Measurements from ENCODE around the gene SAC3D1. TPM values are rescaled to one million over a fixed set of nuclear protein-coding genes. Genes with fewer than 3 reads are reported as not detected.
"Not testable (repeated sequence)": the region's sequence is repeated elsewhere in the genome, so short reads cannot be mapped to it uniquely, and the experiment has no call there.

Gene SAC3D1
- total RNA-seq, 1 experiment from 2014 or later, result 33.9 TPM

DNA sequence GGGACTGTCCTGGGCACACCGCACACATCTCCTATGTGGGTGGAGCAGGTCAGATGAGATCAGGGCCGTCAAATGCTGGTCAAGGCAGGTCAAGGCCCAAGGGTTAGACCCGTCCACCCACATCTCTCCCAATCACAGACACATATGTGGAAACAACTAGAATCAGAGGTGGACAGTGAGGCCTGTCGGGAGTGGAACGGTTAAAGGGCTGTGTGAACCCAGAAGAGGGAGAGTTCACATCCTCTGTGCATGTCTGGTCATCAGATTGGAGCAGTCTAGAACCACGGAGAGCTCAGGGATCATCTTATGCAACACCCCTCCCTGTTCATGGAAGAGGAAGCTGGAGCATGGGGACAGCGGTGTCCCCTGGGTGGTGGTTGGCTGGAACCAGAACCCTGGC lies 21.2 kb upstream of the SAC3D1 start:
- ChIA-PET CTCF (no interaction called here), POLR2A (ENCODE audit: unreplicated experiment) (no interaction called here)
- Histone ChIP-seq H3K36me3 (ENCODE audit: low read depth) (no peaks in the 10 kb centered on the region), H3K4me2 (no peak overlapping the region), H3K27me3 (ENCODE audit: insufficient read depth, low read depth) (no peaks in the 10 kb centered on the region), H3K27ac (no peak overlapping the region), H3K4me1 (replicated peaks; ENCODE audit: insufficient read depth) (peaks cover 7% of the 10 kb centered on the region), H3K79me2 (ENCODE audit: low read depth) (peaks cover 13% of the 10 kb centered on the region), H4K20me1 (ENCODE audit: insufficient read depth) (no peaks in the 10 kb centered on the region), H3K9me3 (ENCODE audit: insufficient read depth, low read depth) (no peaks in the 10 kb centered on the region), H3K9me2 (ENCODE audit: insufficient read depth) (no peaks in the 10 kb centered on the region), H3K4me3 (no peak overlapping the region), H3F3A (ENCODE audit: insufficient read depth, low read depth) (0 out of 2 replicates have a peak, but pooled peaks cover under 1% of the 10 kb centered on the region), H2AFZ (no peak overlapping the region)
- TF ChIP-seq, protein P1, sequence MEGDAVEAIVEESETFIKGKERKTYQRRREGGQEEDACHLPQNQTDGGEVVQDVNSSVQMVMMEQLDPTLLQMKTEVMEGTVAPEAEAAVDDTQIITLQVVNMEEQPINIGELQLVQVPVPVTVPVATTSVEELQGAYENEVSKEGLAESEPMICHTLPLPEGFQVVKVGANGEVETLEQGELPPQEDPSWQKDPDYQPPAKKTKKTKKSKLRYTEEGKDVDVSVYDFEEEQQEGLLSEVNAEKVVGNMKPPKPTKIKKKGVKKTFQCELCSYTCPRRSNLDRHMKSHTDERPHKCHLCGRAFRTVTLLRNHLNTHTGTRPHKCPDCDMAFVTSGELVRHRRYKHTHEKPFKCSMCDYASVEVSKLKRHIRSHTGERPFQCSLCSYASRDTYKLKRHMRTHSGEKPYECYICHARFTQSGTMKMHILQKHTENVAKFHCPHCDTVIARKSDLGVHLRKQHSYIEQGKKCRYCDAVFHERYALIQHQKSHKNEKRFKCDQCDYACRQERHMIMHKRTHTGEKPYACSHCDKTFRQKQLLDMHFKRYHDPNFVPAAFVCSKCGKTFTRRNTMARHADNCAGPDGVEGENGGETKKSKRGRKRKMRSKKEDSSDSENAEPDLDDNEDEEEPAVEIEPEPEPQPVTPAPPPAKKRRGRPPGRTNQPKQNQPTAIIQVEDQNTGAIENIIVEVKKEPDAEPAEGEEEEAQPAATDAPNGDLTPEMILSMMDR (conservative IDR thresholded peaks at IDR 0.05), result no peak
- TF ChIP-seq EZH2 (IDR thresholded peaks at IDR 0.05; ENCODE audit: low read depth), result no peak
- DNase-seq, result no peak
- intact Hi-C loops (cut with micrococcal nuclease; ENCODE audit: unreplicated experiment), result loop anchor here (10.0 kb wide), 1 partner anchor 245 kb away; the partner anchor contains the start of gene SF1
- BruUV-seq (replicated peaks), result no TSS peak

DNA sequence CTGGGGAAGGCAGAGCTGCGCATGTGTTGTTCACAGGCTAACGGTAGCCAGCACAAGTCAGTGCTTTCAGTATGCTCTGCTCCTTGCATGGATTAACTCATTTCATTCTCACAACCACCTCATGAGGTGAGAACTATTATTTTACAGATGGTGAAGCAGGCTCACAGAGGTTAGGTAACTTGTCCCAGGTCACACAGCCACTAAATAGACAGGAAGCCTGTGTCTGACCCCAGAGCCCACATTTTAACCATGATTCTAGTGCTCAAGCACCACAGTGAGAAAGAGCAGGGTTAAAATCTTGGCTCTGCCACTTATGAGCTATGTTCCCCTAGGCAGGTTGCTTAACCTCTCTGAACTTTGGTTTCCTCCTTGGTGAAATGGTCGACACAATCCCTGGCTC lies 20.0 kb upstream of the SAC3D1 start:
- ChIA-PET CTCF (no interaction called here), POLR2A (ENCODE audit: unreplicated experiment) (no interaction called here)
- no peak for TF ChIP-seq EZH2 (IDR thresholded peaks at IDR 0.05; ENCODE audit: low read depth)
- TF ChIP-seq, protein P1 (conservative IDR thresholded peaks at IDR 0.05), result no peak
- Histone ChIP-seq H3K36me3 (ENCODE audit: low read depth) (no peaks in the 10 kb centered on the region), H3K27me3 (ENCODE audit: insufficient read depth, low read depth) (no peaks in the 10 kb centered on the region), H4K20me1 (ENCODE audit: insufficient read depth) (no peaks in the 10 kb centered on the region), H3F3A (ENCODE audit: insufficient read depth, low read depth) (no peaks in the 10 kb centered on the region; the same call in 1 of the 2 replicates), H3K9me3 (ENCODE audit: insufficient read depth, low read depth) (no peaks in the 10 kb centered on the region), H3K79me2 (ENCODE audit: low read depth) (peaks cover 2% of the 10 kb centered on the region; the same call in 1 of the 2 replicates), H2AFZ (no peak overlapping the region), H3K9me2 (ENCODE audit: insufficient read depth) (no peaks in the 10 kb centered on the region), H3K4me3 (no peak overlapping the region), H3K4me1 (replicated peaks; ENCODE audit: insufficient read depth) (no peaks in the 10 kb centered on the region), H3K4me2 (no peak overlapping the region), H3K27ac (no peak overlapping the region)
- intact Hi-C loops (cut with micrococcal nuclease; ENCODE audit: unreplicated experiment), result no loop called here
- BruUV-seq (replicated peaks), result no TSS peak
- no peak for DNase-seq

DNA sequence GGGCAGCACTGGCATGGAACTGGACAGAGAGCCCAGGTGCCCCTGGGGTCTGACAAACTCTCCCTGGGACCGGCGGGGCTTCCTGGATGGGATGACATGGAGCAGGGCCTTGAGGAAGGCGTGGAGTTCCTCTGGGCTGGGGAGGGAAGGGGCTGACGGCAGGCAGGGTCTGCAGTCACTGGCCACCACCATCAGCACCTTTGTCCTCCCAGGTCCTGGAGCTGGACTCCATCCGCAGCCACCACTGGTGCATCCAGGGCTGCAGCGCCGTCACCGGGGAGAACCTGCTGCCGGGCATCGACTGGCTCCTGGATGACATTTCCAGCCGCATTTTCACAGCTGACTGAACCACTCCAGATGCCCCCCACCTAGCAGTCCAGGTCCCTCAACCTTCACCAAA lies 19.5 kb upstream of the SAC3D1 start:
- intact Hi-C loops (cut with micrococcal nuclease; ENCODE audit: unreplicated experiment), result no loop called here
- no peak for DNase-seq
- POLR2A ChIA-PET (ENCODE audit: unreplicated experiment), result no interaction called here
- no TSS peak for BruUV-seq (replicated peaks)
- Histone ChIP-seq H3K4me2 (no peak overlapping the region), H3K4me3 (no peak overlapping the region), H3K4me1 (replicated peaks; ENCODE audit: insufficient read depth) (no peaks in the 10 kb centered on the region), H3K27ac (no peak overlapping the region), H3K79me2 (ENCODE audit: low read depth) (no peaks in the 10 kb centered on the region), H3K9me2 (ENCODE audit: insufficient read depth) (no peaks in the 10 kb centered on the region), H2AFZ (no peak overlapping the region), H3K36me3 (ENCODE audit: low read depth) (no peaks in the 10 kb centered on the region), H3K27me3 (ENCODE audit: insufficient read depth, low read depth) (no peaks in the 10 kb centered on the region), H3F3A (ENCODE audit: insufficient read depth, low read depth) (no peaks in the 10 kb centered on the region; the same call in 1 of the 2 replicates), H4K20me1 (ENCODE audit: insufficient read depth) (no peaks in the 10 kb centered on the region), H3K9me3 (ENCODE audit: insufficient read depth, low read depth) (no peaks in the 10 kb centered on the region)
- CTCF ChIA-PET, result no interaction called here
- TF ChIP-seq, protein P1 (conservative IDR thresholded peaks at IDR 0.05), result no peak
- no peak for TF ChIP-seq EZH2 (IDR thresholded peaks at IDR 0.05; ENCODE audit: low read depth)

DNA sequence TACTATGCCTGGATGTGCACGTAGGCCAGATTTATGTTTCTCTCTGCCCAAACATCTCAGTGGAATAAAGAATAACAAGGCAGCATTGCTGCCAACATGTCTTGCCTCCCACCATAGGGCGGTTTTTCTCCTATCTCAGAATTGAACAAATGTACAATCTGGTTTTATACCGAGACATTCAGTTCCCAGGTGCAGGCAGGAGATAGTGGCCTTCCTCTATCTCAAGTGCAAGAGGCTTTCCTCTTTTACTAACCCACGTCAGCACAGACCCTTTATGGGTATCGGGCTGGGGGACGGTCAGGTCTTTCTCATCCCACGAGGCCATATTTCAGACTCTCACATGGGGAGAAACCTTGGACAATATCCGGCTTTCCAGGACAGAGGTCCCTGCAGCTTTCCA lies 17.5 kb upstream of the SAC3D1 start:
- H3K79me2 ChIP-seq (ENCODE audit: low read depth); H4K20me1 ChIP-seq (ENCODE audit: insufficient read depth); H3K27me3 ChIP-seq (ENCODE audit: insufficient read depth, low read depth); BruUV-seq (replicated peaks); H3K4me3 ChIP-seq; H3K9me3 ChIP-seq (ENCODE audit: insufficient read depth, low read depth); H3K4me2 ChIP-seq; H3K4me1 ChIP-seq (replicated peaks; ENCODE audit: insufficient read depth); H2AFZ ChIP-seq; H3K9me2 ChIP-seq (ENCODE audit: insufficient read depth); DNase-seq; intact Hi-C loops (cut with micrococcal nuclease; ENCODE audit: unreplicated experiment); POLR2A ChIA-PET (ENCODE audit: unreplicated experiment); H3K27ac ChIP-seq; H3F3A ChIP-seq (ENCODE audit: insufficient read depth, low read depth); H3K36me3 ChIP-seq (ENCODE audit: low read depth): not testable (repeated sequence)
- CTCF ChIA-PET, result interaction anchor here (0.7 kb wide), 1 partner anchor 90 kb away, joined by 4 read pairs; no protein-coding TSS in a partner anchor

Measured in PC-9 (cell line).